ENCODE results near the gene CPPED1.

The CPPED1 gene

GRCh38 chr16:12629271-12629670, 174.4 kb downstream of the CPPED1 start:
- no peak for DNase-seq

- DNase-seq = no peak
These were observed 175.2 kb downstream of the CPPED1 start for GRCh38 chr16:12628536-12628935.

- no peak for DNase-seq
These were observed 176.3 kb downstream of the CPPED1 start for GRCh38 chr16:12627394-12627793.

GRCh38 chr16:12626411-12626810, 177.3 kb downstream of the CPPED1 start:
- DNase-seq = no peak

- DNase-seq = no peak
These were observed 178.0 kb downstream of the CPPED1 start for GRCh38 chr16:12625716-12626115.

GRCh38 chr16:12625068-12625467, 178.6 kb downstream of the CPPED1 start:
- no peak for DNase-seq

GRCh38 chr16:12620150-12620549, 183.5 kb downstream of the CPPED1 start:
- DNase-seq = no peak

GRCh38 chr16:12618515-12618914, 185.2 kb downstream of the CPPED1 start:
- DNase-seq = no peak

- no peak for DNase-seq
These were observed 186.3 kb downstream of the CPPED1 start for GRCh38 chr16:12617401-12617819.

- DNase-seq = no peak
These were observed 188.9 kb downstream of the CPPED1 start for GRCh38 chr16:12614662-12615278.

- DNase-seq = no peak
These were observed 189.6 kb downstream of the CPPED1 start for GRCh38 chr16:12613992-12614661.

- peak; percentile 1 for DNase-seq
These were observed 190.3 kb downstream of the CPPED1 start for GRCh38 chr16:12613131-12613991.

- no peak for DNase-seq
These were observed 191.0 kb downstream of the CPPED1 start for GRCh38 chr16:12612598-12613101.

GRCh38 chr16:12611916-12612597, 191.6 kb downstream of the CPPED1 start:
- DNase-seq = no peak

- no peak for DNase-seq
These were observed 192.6 kb downstream of the CPPED1 start for GRCh38 chr16:12611006-12611477.

GRCh38 chr16:12609937-12610699, 193.6 kb downstream of the CPPED1 start:
- no peak for DNase-seq
